HG02884 (cell line): ENCODE results near the gene EDRF1.

ENCODE experiments used
- ATAC-seq: cut with Tn5 transposase; IDR thresholded peaks from one replicate; pipeline ENCODE4 v1.9.1; 2021; ENCODE audit warnings: mild to moderate bottlenecking, moderate library complexity; ENCODE audit not compliant: unreplicated experiment

Gene EDRF1

GRCh38 chr10:125761961-125762360 lies 42.5 kb downstream of the EDRF1 start:
- no peak for ATAC-seq

GRCh38 chr10:125762692-125763648 lies 43.5 kb downstream of the EDRF1 start:
- no peak for ATAC-seq

GRCh38 chr10:125765835-125766234 lies 46.3 kb downstream of the EDRF1 start:
- no peak for ATAC-seq

GRCh38 chr10:125766511-125766910 lies 47.0 kb downstream of the EDRF1 start:
- no peak for ATAC-seq

- ATAC-seq = no peak
Observed at GRCh38 chr10:125768219-125768855, 48.8 kb downstream of the EDRF1 start.

GRCh38 chr10:125769175-125769574 lies 49.7 kb downstream of the EDRF1 start:
- no peak for ATAC-seq

GRCh38 chr10:125770844-125771243 lies 51.3 kb downstream of the EDRF1 start:
- no peak for ATAC-seq

GRCh38 chr10:125772112-125772863 lies 52.8 kb downstream of the EDRF1 start:
- ATAC-seq = no peak

GRCh38 chr10:125772864-125773180 lies 53.3 kb downstream of the EDRF1 start:
- no peak for ATAC-seq

GRCh38 chr10:125773687-125774543 lies 54.4 kb downstream of the EDRF1 start:
- no peak for ATAC-seq

GRCh38 chr10:125774581-125775191 lies 55.2 kb downstream of the EDRF1 start:
- no peak for ATAC-seq

GRCh38 chr10:125775491-125776106 lies 56.1 kb downstream of the EDRF1 start, which contains the start of gene MMP21:
MMP21 (minus strand) TSS chr10:125775821; CDS start chr10:125775821, 0 bp downstream.
- no peak for ATAC-seq

GRCh38 chr10:125777806-125778205 lies 58.3 kb downstream of the EDRF1 start:
- ATAC-seq = no peak

GRCh38 chr10:125778556-125778955 lies 59.0 kb downstream of the EDRF1 start:
- no peak for ATAC-seq

- no peak for ATAC-seq
Observed at GRCh38 chr10:125779403-125780327, 60.2 kb downstream of the EDRF1 start.

GRCh38 chr10:125781374-125781773 lies 61.9 kb downstream of the EDRF1 start:
- ATAC-seq = no peak

GRCh38 chr10:125782054-125782453 lies 62.5 kb downstream of the EDRF1 start:
- ATAC-seq = no peak

GRCh38 chr10:125782616-125783015 lies 63.1 kb downstream of the EDRF1 start:
- no peak for ATAC-seq

- no peak for ATAC-seq
Observed at GRCh38 chr10:125783408-125783807, 63.9 kb downstream of the EDRF1 start.
